ENCODE measurements around the gene FAM136A.

FAM136A gene

DNA sequence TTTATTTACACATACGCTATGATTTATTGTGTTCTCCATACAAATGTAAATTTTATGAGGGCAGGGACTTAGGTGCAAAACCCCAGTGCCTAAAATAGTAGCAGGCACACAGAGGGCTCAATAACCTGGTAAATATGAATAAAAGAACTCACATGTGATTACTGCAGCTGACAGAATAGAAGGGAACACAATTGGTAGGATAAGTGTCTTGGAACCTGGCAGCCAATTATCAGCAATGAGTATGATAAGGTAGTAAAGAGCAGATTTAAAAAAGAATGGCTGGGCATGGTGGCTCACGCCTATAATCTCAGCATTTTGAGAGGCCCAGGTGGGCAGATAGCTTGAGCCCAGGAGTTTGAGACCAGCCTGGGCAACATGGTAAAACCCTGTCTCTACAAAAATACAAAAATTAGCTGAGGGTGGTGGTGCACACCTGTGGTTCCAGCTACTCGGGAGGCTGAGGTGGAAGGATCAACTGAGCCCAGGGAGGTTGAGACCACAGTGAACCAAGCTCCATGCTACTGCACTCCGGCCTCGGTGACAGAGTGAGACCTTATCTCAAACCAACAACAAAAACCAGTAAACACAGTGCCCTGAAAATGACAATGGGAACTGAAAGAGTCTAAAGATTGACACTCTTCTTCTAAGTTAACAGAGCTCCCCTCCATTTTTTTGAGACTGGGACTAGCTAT lies 18.2 kb downstream of the FAM136A start:
- Histone ChIP-seq H3K27me3 (ENCODE audit: insufficient read depth, low read length, poor library complexity, severe bottlenecking) (no peaks in the 10 kb centered on the region), H4K20me1 (ENCODE audit: insufficient read depth, low read length, poor library complexity, severe bottlenecking) (peaks cover 32% of the 10 kb centered on the region), H3K79me2 (ENCODE audit: insufficient read depth, low read length) (peaks cover 68% of the 10 kb centered on the region), H3F3A (ENCODE audit: low read depth) (no peaks in the 10 kb centered on the region), H3K9me3 (ENCODE audit: insufficient read depth, low read depth, low read length) (no peaks in the 10 kb centered on the region), H2AFZ (ENCODE audit: low read length) (no peak overlapping the region), H3K9ac (ENCODE audit: low read depth, low read length, poor library complexity, severe bottlenecking) (no peak overlapping the region), H3K4me3 (ENCODE audit: low read length, poor library complexity, severe bottlenecking) (no peak overlapping the region), H3K4me1 (ENCODE audit: insufficient read depth, low read length, poor library complexity, severe bottlenecking) (no peaks in the 10 kb centered on the region), H3K36me3 (ENCODE audit: insufficient read depth, low read length) (peaks cover 80% of the 10 kb centered on the region), H3K4me2 (ENCODE audit: low read depth, low read length, poor library complexity, severe bottlenecking) (no peak overlapping the region), H3K9me2 (replicated peaks; ENCODE audit: low read depth, low read length) (no peaks in the 10 kb centered on the region)
- TF ChIP-seq, protein P1, sequence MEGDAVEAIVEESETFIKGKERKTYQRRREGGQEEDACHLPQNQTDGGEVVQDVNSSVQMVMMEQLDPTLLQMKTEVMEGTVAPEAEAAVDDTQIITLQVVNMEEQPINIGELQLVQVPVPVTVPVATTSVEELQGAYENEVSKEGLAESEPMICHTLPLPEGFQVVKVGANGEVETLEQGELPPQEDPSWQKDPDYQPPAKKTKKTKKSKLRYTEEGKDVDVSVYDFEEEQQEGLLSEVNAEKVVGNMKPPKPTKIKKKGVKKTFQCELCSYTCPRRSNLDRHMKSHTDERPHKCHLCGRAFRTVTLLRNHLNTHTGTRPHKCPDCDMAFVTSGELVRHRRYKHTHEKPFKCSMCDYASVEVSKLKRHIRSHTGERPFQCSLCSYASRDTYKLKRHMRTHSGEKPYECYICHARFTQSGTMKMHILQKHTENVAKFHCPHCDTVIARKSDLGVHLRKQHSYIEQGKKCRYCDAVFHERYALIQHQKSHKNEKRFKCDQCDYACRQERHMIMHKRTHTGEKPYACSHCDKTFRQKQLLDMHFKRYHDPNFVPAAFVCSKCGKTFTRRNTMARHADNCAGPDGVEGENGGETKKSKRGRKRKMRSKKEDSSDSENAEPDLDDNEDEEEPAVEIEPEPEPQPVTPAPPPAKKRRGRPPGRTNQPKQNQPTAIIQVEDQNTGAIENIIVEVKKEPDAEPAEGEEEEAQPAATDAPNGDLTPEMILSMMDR (conservative IDR thresholded peaks at IDR 0.05; ENCODE audit: low read length), result no peak

- Histone ChIP-seq H3K4me2 (ENCODE audit: low read depth, low read length, poor library complexity, severe bottlenecking) (no peak overlapping the region), H2AFZ (ENCODE audit: low read length) (no peak overlapping the region), H3K36me3 (ENCODE audit: insufficient read depth, low read length) (peaks cover 72% of the 10 kb centered on the region), H3K9ac (ENCODE audit: low read depth, low read length, poor library complexity, severe bottlenecking) (no peak overlapping the region), H3K9me2 (replicated peaks; ENCODE audit: low read depth, low read length) (no peaks in the 10 kb centered on the region), H4K20me1 (ENCODE audit: insufficient read depth, low read length, poor library complexity, severe bottlenecking) (peaks cover 23% of the 10 kb centered on the region), H3F3A (ENCODE audit: low read depth) (no peaks in the 10 kb centered on the region), H3K4me1 (ENCODE audit: insufficient read depth, low read length, poor library complexity, severe bottlenecking) (no peaks in the 10 kb centered on the region), H3K27me3 (ENCODE audit: insufficient read depth, low read length, poor library complexity, severe bottlenecking) (no peaks in the 10 kb centered on the region), H3K4me3 (ENCODE audit: low read length, poor library complexity, severe bottlenecking) (no peak overlapping the region), H3K9me3 (ENCODE audit: insufficient read depth, low read depth, low read length) (no peaks in the 10 kb centered on the region), H3K79me2 (ENCODE audit: insufficient read depth, low read length) (peaks cover 55% of the 10 kb centered on the region)
- TF ChIP-seq, protein P1 (conservative IDR thresholded peaks at IDR 0.05; ENCODE audit: low read length), result no peak
- no peak for TF ChIP-seq EZH2phosphoT487 (IDR thresholded peaks at IDR 0.05; ENCODE audit: borderline replicate concordance)
Observed at GRCh38 chr2:70282439-70282838, 19.4 kb downstream of the FAM136A start.

- Histone ChIP-seq H3K79me2 (ENCODE audit: insufficient read depth, low read length) (peaks cover 34% of the 10 kb centered on the region; the same call in 1 of the 2 replicates), H3K36me3 (ENCODE audit: insufficient read depth, low read length) (peaks cover 60% of the 10 kb centered on the region; the same call in 1 of the 2 replicates), H3K27me3 (ENCODE audit: insufficient read depth, low read length, poor library complexity, severe bottlenecking) (no peaks in the 10 kb centered on the region), H3K9ac (ENCODE audit: low read depth, low read length, poor library complexity, severe bottlenecking) (no peak overlapping the region), H3K4me1 (ENCODE audit: insufficient read depth, low read length, poor library complexity, severe bottlenecking) (no peaks in the 10 kb centered on the region), H3K9me3 (ENCODE audit: insufficient read depth, low read depth, low read length) (no peaks in the 10 kb centered on the region), H3K4me3 (ENCODE audit: low read length, poor library complexity, severe bottlenecking) (no peak overlapping the region), H3F3A (ENCODE audit: low read depth) (no peaks in the 10 kb centered on the region), H3K9me2 (replicated peaks; ENCODE audit: low read depth, low read length) (no peaks in the 10 kb centered on the region), H3K4me2 (ENCODE audit: low read depth, low read length, poor library complexity, severe bottlenecking) (no peak overlapping the region), H4K20me1 (ENCODE audit: insufficient read depth, low read length, poor library complexity, severe bottlenecking) (peaks cover 12% of the 10 kb centered on the region), H2AFZ (ENCODE audit: low read length) (no peak overlapping the region)
- no peak for TF ChIP-seq EZH2phosphoT487 (IDR thresholded peaks at IDR 0.05; ENCODE audit: borderline replicate concordance)
- TF ChIP-seq, protein P1 (conservative IDR thresholded peaks at IDR 0.05; ENCODE audit: low read length), result no peak
Observed at GRCh38 chr2:70280242-70280798, 21.5 kb downstream of the FAM136A start.
